MCF 10A (cell line): ENCODE results near the gene OR51Q1. TPM values are rescaled to one million over a fixed set of nuclear protein-coding genes. Genes with fewer than 3 reads are reported as not detected.

Experiments
- BruUV-seq: library from RNA; stranded (reverse); fragments of 400-500 nt; replicated peaks from 2 replicates; lab custom pipeline; 2021; lab: Mats Ljungman, UMichigan
- CTCF ChIA-PET: fragments of 300-600 bp; sonication (Branson Sonifier 250); formaldehyde crosslinking; extraction: SDS; loops from one replicate; lab custom pipeline; 2021; ENCODE audit warnings: antibody characterized with exemption, inconsistent platforms; lab: Yijun Ruan, JAX
- POLR2A ChIA-PET: fragments of 300-600, 350-650 bp; sonication (Branson Sonifier 250); formaldehyde crosslinking; extraction: SDS; loops from one replicate; lab custom pipeline; 2020; ENCODE audit warnings: antibody characterized with exemption, inconsistent platforms; lab: Yijun Ruan, JAX
- DNase-seq: peaks from one replicate; pipeline ENCODE4 v3.0.0-alpha.2; 2018; ENCODE audit not compliant: unreplicated experiment
- H3K27ac Mint-ChIP-seq: one replicate; pipeline ENCODE4 v1.8.0; 2022; ENCODE audit warnings: mild to moderate bottlenecking, low read depth, mixed read lengths; ENCODE audit not compliant: unreplicated experiment
- H3K27me3 Mint-ChIP-seq: one replicate; pipeline ENCODE4 v1.8.0; 2022; ENCODE audit warnings: mixed read lengths; ENCODE audit not compliant: insufficient read depth, unreplicated experiment
- H3K36me3 Mint-ChIP-seq: one replicate; pipeline ENCODE4 v1.8.0; 2022; ENCODE audit warnings: mild to moderate bottlenecking, moderate library complexity, mixed read lengths; ENCODE audit not compliant: insufficient read depth, unreplicated experiment
- H3K4me1 Mint-ChIP-seq: one replicate; pipeline ENCODE4 v1.8.0; 2022; ENCODE audit warnings: mixed read lengths; ENCODE audit not compliant: insufficient read depth, unreplicated experiment
- H3K4me3 Mint-ChIP-seq: one replicate; pipeline ENCODE4 v1.8.0; 2022; ENCODE audit warnings: mild to moderate bottlenecking, moderate library complexity, mixed read lengths; ENCODE audit not compliant: unreplicated experiment
- H3K9me3 Mint-ChIP-seq: one replicate; pipeline ENCODE4 v1.8.0; 2022; ENCODE audit warnings: mixed read lengths; ENCODE audit not compliant: unreplicated experiment
- intact Hi-C: fragments of 100-400 bp; cut with micrococcal nuclease; formaldehyde crosslinking; loops from 2 replicates; pipeline ENCODE4 v1.14.1; 2022
- total RNA-seq: library from RNA; stranded (reverse); gene quantifications from 2 replicates; pipeline ENCODE4 v1.2.3, GENCODE V29; 2022
- TF ChIP-seq, protein P1 (sequence below): fragments of 200-600 bp; IDR thresholded peaks from one replicate; pipeline ENCODE4 v1.8.0; 2022; ENCODE audit warnings: antibody characterized with exemption, mild to moderate bottlenecking; ENCODE audit not compliant: unreplicated experiment

Gene OR51Q1
- total RNA-seq, 1 experiment from 2014 or later = not detected

DNA sequence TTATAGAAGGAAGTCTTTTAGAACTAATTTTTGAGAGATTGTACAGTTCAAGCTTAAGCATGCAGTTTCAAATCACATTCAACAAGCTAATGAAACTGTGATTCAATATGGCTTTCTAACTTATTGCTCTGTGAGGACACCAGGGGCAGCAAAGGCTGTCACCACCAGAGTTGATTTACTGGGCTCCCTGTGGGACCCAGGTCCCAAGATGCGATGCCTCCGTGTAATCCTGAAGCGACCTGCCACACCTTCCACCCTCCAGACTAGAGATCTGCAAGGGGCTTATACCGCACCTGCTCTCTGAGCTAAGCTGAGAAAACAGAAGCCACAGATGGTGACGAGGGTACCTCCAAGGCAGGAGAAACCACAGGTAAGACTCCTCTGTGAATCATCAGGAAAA, 918 bp upstream of the OR51Q1 start:
- CTCF ChIA-PET = interaction anchor here (0.7 kb wide), 1 partner anchor 280 kb away, joined by 3 read pairs; no protein-coding TSS in a partner anchor

DNA sequence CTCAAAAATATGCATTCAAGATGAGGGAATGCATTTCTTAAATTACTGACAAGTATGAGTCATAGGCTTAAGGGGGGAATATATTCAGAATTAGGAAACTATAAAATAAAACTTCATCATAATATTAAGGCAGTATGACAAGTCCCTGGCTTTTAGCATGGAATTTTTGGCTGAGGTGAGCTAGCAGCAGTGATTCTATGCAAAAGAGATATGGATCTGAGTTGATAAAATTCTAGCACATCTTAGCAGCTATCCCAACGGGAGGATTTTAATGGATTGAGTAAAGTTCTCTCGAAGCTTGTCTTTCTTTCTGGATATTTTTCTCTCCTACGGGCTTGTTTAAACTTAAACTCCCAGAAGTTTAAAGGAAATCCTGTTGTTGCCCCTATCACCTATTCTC, 1.2 kb downstream of the OR51Q1 start:
- POLR2A ChIA-PET = no interaction called here
- BruUV-seq = no TSS peak
- DNase-seq = no peak
- H3K4me1 Mint-ChIP-seq = peaks cover 5% of the 10 kb centered on the region
- H3K9me3 Mint-ChIP-seq = no peaks in the 10 kb centered on the region
- TF ChIP-seq, protein P1, sequence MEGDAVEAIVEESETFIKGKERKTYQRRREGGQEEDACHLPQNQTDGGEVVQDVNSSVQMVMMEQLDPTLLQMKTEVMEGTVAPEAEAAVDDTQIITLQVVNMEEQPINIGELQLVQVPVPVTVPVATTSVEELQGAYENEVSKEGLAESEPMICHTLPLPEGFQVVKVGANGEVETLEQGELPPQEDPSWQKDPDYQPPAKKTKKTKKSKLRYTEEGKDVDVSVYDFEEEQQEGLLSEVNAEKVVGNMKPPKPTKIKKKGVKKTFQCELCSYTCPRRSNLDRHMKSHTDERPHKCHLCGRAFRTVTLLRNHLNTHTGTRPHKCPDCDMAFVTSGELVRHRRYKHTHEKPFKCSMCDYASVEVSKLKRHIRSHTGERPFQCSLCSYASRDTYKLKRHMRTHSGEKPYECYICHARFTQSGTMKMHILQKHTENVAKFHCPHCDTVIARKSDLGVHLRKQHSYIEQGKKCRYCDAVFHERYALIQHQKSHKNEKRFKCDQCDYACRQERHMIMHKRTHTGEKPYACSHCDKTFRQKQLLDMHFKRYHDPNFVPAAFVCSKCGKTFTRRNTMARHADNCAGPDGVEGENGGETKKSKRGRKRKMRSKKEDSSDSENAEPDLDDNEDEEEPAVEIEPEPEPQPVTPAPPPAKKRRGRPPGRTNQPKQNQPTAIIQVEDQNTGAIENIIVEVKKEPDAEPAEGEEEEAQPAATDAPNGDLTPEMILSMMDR = no peak
- H3K27ac Mint-ChIP-seq = no peak overlapping the region
- H3K27me3 Mint-ChIP-seq = peaks cover 53% of the 10 kb centered on the region
- no peaks in the 10 kb centered on the region for H3K36me3 Mint-ChIP-seq
- H3K4me3 Mint-ChIP-seq = no peak overlapping the region
- CTCF ChIA-PET = no interaction called here
- intact Hi-C loops = no loop called here

More for the DNA sequence above, 918 bp upstream of the OR51Q1 start:
- H3K27ac Mint-ChIP-seq = no peak overlapping the region
- POLR2A ChIA-PET = interaction anchor here (0.5 kb wide), 1 partner anchor 50 kb away, joined by 3 read pairs; no protein-coding TSS in a partner anchor
- no TSS peak for BruUV-seq
- peaks cover 36% of the 10 kb centered on the region for H3K27me3 Mint-ChIP-seq
- TF ChIP-seq, protein P1 = no peak
- H3K9me3 Mint-ChIP-seq = no peaks in the 10 kb centered on the region
- H3K4me1 Mint-ChIP-seq = peaks cover 5% of the 10 kb centered on the region
- H3K4me3 Mint-ChIP-seq = no peak overlapping the region
- intact Hi-C loops = no loop called here
- no peak for DNase-seq
- no peaks in the 10 kb centered on the region for H3K36me3 Mint-ChIP-seq

DNA sequence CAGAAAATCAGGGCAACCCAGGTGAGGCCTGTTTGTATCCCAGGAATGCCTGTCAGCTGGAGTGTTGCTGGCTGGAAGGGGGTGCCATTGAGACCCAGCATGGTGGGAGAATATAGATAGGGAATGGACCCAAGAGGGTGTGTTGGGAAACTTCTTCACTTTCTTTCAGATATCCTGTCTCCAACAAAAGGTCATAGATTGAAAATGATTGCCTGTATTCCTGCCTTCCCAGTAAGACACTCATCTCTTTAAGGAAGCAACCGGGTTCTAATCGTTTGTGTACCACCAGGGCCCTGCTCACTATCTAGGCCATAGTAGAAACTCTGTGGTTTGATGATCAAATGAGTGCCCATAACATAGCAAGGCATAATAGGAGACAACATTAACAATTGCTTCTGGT, 19.5 kb downstream of the OR51Q1 start, which contains the start of gene OR51I1:
TSS of gene OR51I1 (minus strand) at position 101 of the 400 bp plus-strand sequence. CDS start at position 101, 0 bp downstream.
- intact Hi-C loops = no loop called here
- DNase-seq = no peak
- no peaks in the 10 kb centered on the region for H3K36me3 Mint-ChIP-seq
- BruUV-seq = no TSS peak
- no peaks in the 10 kb centered on the region for H3K9me3 Mint-ChIP-seq
- no peak within 1 kb of the TSS for H3K27ac Mint-ChIP-seq
- CTCF ChIA-PET = no interaction called here
- TF ChIP-seq, protein P1 = no peak
- H3K4me1 Mint-ChIP-seq = no peaks in the 10 kb centered on the region
- H3K4me3 Mint-ChIP-seq = no peak within 1 kb of the TSS
- peaks cover 67% of the 10 kb centered on the region for H3K27me3 Mint-ChIP-seq
- POLR2A ChIA-PET = no interaction called here

DNA sequence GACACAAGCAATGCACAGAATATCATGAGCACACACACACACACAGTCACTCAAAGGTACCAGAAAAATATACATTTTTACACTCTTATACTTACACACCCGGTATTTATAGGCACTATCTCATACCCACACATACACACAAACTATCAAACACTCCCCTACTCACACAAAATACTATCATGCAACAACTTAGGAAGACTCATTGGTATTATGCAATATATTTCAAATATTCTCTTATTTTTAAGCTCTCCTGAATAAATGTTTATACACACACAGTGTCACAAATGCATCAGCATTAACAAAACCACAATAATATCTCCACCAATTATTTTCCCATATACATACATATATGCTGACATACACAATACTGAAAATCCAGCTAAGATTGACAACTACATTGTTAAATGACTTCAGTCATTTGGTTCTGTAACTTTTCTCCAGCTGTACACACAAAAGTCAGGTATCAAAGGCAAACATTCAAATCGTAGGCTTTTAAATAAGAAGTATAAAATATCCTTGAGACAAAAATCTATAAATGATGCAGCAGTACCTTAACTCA, 22.0 kb downstream of the OR51Q1 start:
- TF ChIP-seq, protein P1 = no peak
- Mint-ChIP-seq H3K4me1 (no peaks in the 10 kb centered on the region), H3K27ac (no peak overlapping the region), H3K4me3 (no peak overlapping the region), H3K9me3 (no peaks in the 10 kb centered on the region), H3K27me3 (peaks cover 58% of the 10 kb centered on the region), H3K36me3 (no peaks in the 10 kb centered on the region)
- POLR2A ChIA-PET = no interaction called here
- intact Hi-C loops = no loop called here
- no TSS peak for BruUV-seq
- CTCF ChIA-PET = interaction anchor here (0.8 to 1.1 kb wide), 2 partner anchors 62 to 64 kb away, joined by 3 read pairs; no protein-coding TSS in a partner anchor
- DNase-seq = no peak
